ENCODE measurements around the gene PSMB7.

PSMB7 gene

GRCh38 chr9:124335320-124335707, 79.9 kb downstream of the PSMB7 start:
- DNase-seq (ENCODE audit: extremely low spot score) = no peak
- CTCF ChIA-PET = no interaction called here
- TF ChIP-seq CTCF (IDR thresholded peaks at IDR 0.05; ENCODE audit: control extremely low read depth, extremely low read depth, low read depth, missing control alignments) = no peak
- POLR2A ChIA-PET = no interaction called here

DNA sequence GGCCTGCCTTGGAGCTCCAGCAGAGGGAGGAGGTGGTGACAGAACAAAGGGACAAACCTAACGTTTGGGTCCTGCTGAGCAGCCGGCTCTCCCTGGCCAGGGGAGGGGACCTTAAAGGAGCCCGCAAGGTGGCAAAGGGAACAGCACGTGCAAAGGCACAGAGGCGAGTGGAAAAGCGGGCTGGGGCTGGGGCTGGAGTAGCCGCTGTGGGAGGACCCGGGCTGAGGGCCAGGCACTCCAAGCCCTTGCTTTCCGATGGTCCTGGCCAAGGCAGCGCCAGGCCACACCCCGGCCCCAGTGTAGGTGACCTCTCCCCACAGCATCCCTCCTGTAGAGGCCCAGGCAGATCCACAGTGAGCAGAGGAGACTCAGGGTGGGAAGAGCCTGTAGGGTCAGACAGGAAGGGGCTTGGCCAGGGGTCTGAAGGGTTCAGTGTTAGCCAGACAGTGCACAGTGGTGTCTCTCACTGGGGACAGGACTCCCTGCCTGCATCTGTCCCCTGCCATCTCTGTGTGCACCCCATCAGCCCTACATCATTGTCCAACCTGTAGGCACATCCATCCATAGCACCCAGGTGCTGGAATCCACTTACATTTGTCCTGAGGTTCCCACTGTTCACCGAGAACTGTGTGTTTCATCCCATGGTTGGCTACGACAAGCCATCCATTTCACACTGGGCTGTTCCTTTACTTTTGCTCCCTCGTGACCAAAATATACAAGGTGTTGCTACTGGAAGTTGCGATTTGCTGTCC, 80.5 kb downstream of the PSMB7 start:
- no peak for TF ChIP-seq CTCF (IDR thresholded peaks at IDR 0.05; ENCODE audit: control extremely low read depth, extremely low read depth, low read depth, missing control alignments)
- ChIA-PET POLR2A (interaction anchor here (1.2 kb wide), 1 partner anchor 11 kb away, joined by 3 read pairs; no protein-coding TSS in a partner anchor), CTCF (no interaction called here)
- DNase-seq (ENCODE audit: extremely low spot score) = no peak

DNA sequence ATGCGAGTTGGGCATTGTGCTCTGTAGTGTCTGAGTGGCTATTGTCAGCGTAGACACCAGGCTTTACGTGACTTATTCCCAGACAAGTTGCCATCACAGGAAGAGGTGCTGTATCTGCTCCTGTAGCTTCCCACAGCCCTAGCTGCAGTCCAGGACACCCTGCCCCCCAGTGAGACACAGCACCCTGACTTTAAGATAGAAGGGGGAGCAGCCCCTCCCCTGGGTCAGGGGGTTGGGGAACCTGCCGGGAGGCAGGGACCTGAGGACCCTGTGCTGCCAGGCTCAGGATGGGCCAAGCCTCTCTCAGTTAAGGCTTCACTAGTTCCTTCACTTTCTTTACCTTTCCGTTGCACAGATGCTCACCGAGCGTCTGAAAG, 82.1 kb downstream of the PSMB7 start:
- DNase-seq (ENCODE audit: extremely low spot score) = no peak
- ChIA-PET CTCF (interaction anchor here (1.5 kb wide), 1 partner anchor 47 kb away, joined by 5 read pairs; no protein-coding TSS in a partner anchor), POLR2A (interaction anchor here (1.2 kb wide), 1 partner anchor 13 kb away, joined by 3 read pairs; no protein-coding TSS in a partner anchor)
- TF ChIP-seq CTCF (IDR thresholded peaks at IDR 0.05; ENCODE audit: control extremely low read depth, extremely low read depth, low read depth, missing control alignments) = no peak

- no peak for DNase-seq (ENCODE audit: extremely low spot score)
- no peak for TF ChIP-seq CTCF (IDR thresholded peaks at IDR 0.05; ENCODE audit: control extremely low read depth, extremely low read depth, low read depth, missing control alignments)
- ChIA-PET CTCF (interaction anchor here (1.5 kb wide), 1 partner anchor 47 kb away, joined by 5 read pairs; no protein-coding TSS in a partner anchor), POLR2A (no interaction called here)
These were observed 82.7 kb downstream of the PSMB7 start for GRCh38 chr9:124332361-124333202.

DNA sequence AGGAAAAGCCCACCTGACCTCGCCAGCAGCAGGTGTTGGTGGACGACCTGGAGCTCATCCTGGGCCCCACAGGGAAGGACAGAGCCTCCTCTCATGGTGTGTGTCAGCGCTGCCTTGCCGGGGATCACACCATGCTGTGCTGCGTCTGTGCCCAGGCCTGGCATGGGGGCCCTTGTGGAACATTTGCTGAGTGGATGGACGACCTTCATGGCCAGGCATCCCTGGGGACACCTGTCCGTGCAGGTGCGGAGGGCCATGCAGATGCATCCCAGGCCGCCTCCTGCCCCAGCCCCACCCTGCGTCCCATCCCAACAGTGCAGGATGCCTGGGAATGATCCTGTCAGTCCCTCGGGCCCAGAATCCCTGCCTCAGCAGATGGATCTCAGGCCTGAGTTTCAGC, 83.7 kb downstream of the PSMB7 start:
- ChIA-PET POLR2A (no interaction called here), CTCF (interaction anchor here (2.2 kb wide), 1 partner anchor 9 kb away, joined by 7 read pairs; no protein-coding TSS in a partner anchor)
- no peak for DNase-seq (ENCODE audit: extremely low spot score)
- TF ChIP-seq CTCF (IDR thresholded peaks at IDR 0.05; ENCODE audit: control extremely low read depth, extremely low read depth, low read depth, missing control alignments) = no peak

DNA sequence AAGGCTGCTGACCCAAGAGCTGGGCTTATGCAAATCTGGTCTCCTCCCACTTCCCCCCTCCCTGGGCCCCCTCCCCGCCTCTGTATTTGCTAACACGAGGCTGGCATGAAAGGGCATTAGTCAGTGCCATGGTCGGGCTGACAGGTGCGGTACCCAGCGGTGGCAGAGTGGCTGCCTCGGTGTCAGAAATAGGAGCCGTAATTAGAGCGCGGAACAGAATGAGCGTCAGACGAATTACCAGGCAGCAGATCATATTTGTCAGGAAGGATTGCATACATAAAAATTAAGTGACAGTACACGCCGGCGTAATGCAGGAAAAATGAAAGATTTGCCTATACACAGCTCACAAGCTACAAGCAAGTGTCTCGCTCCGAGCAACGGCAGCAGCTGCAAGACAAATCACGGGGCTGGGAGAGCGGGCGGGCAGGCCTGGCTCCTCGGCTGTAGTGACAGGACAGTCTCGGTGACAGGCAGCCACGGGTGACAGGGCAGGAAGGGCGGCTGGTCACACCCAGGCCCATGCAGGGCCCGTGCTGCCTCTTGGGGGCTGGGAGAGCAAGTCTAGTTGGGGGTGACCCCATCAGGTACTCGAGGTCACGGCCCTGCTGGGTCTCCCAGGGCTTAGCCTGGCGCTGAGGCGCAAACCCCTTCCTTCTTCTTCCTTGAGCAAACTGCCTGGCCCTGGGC, 85.1 kb downstream of the PSMB7 start:
- TF ChIP-seq CTCF (IDR thresholded peaks at IDR 0.05; ENCODE audit: control extremely low read depth, extremely low read depth, low read depth, missing control alignments) = no peak
- no peak for DNase-seq (ENCODE audit: extremely low spot score)
- CTCF ChIA-PET = interaction anchor here (0.9 to 2.2 kb wide), 3 partner anchors 9 to 203 kb away, joined by 3 to 7 read pairs (median 4); no protein-coding TSS in a partner anchor
- POLR2A ChIA-PET = no interaction called here

Data from GM10248 (cell line).